Loucy (cell line): ENCODE data around the gene ZNF687.
A peak's percentile ranks its signal among the peaks of the same experiment; 100 is the strongest.

Experiments used
- H2AFZ ChIP-seq: fragments of 200-600 bp; sonication (generic); 2 replicates; pipeline ENCODE4 v1.6.0; 2016; ENCODE audit warnings: antibody characterized with exemption, mild to moderate bottlenecking, low read length, moderate library complexity
- H3F3A ChIP-seq: fragments of 200-600 bp; 2 replicates; pipeline ENCODE4 v1.6.0; 2016; ENCODE audit warnings: antibody characterized with exemption, low read depth, mild to moderate bottlenecking
- H3K27me3 ChIP-seq: fragments of 200-600 bp; sonication (generic); 2 replicates; pipeline ENCODE4 v1.6.1; 2014; ENCODE audit warnings: low read length, mild to moderate bottlenecking; ENCODE audit not compliant: insufficient read depth, poor library complexity, severe bottlenecking
- H3K36me3 ChIP-seq: fragments of 200-600 bp; sonication (generic); 2 replicates; pipeline ENCODE4 v1.6.1; 2016; ENCODE audit warnings: low read length; ENCODE audit not compliant: insufficient read depth
- H3K4me1 ChIP-seq: fragments of 200-600 bp; sonication (generic); 2 replicates; pipeline ENCODE4 v1.5.1; 2014; ENCODE audit warnings: low read length, mild to moderate bottlenecking; ENCODE audit not compliant: insufficient read depth, poor library complexity, severe bottlenecking
- H3K4me2 ChIP-seq: fragments of 200-600 bp; sonication (generic); 2 replicates; pipeline ENCODE4 v1.6.0; 2014; ENCODE audit warnings: antibody characterized with exemption, low read length, low read depth, mild to moderate bottlenecking; ENCODE audit not compliant: poor library complexity, severe bottlenecking
- H3K4me3 ChIP-seq: fragments of 200-600 bp; sonication (generic); 2 replicates; pipeline ENCODE4 v1.5.1; 2014; ENCODE audit warnings: low read length, mild to moderate bottlenecking, mixed read lengths; ENCODE audit not compliant: poor library complexity, severe bottlenecking
- H3K79me2 ChIP-seq: fragments of 200-600 bp; sonication (generic); 2 replicates; pipeline ENCODE4 v1.6.1; 2014; ENCODE audit warnings: low read length; ENCODE audit not compliant: insufficient read depth
- H3K9ac ChIP-seq: fragments of 200-600 bp; sonication (generic); 2 replicates; pipeline ENCODE4 v1.6.0; 2014; ENCODE audit warnings: mild to moderate bottlenecking, low read depth, low read length, moderate library complexity; ENCODE audit not compliant: poor library complexity, severe bottlenecking
- H3K9me2 ChIP-seq: fragments of 200-600 bp; sonication (generic); replicated peaks from 2 replicates; pipeline ENCODE4 v1.6.1; 2016; ENCODE audit warnings: low read depth, low read length, mixed read lengths
- H3K9me3 ChIP-seq: fragments of 200-600 bp; sonication (generic); 2 replicates; pipeline ENCODE4 v1.6.1; 2014; ENCODE audit warnings: mild to moderate bottlenecking, antibody characterized with exemption, low read length, low read depth; ENCODE audit not compliant: insufficient read depth
- H4K20me1 ChIP-seq: fragments of 200-600 bp; sonication (generic); 2 replicates; pipeline ENCODE4 v1.6.0; 2014; ENCODE audit warnings: antibody characterized with exemption, low read length, mild to moderate bottlenecking; ENCODE audit not compliant: insufficient read depth, poor library complexity, severe bottlenecking
- CTCF ChIP-seq: fragments of 200-600 bp; sonication (generic); conservative IDR thresholded peaks from 2 replicates; pipeline ENCODE4 v1.5.1; 2014; ENCODE audit warnings: mild to moderate bottlenecking, antibody characterized with exemption, low read length
- EZH2phosphoT487 ChIP-seq: fragments of 200-600 bp; IDR thresholded peaks from 2 replicates; pipeline ENCODE4 v1.6.1; 2018; ENCODE audit warnings: antibody characterized with exemption, mild to moderate bottlenecking, moderate library complexity, borderline replicate concordance

The ZNF687 gene

GRCh38 chr1:151255381-151255780 is 26.7 kb upstream of the ZNF687 start:
- H3K79me2 ChIP-seq, result peaks cover 50% of the 10 kb centered on the region

GRCh38 chr1:151259351-151259750 is 22.7 kb upstream of the ZNF687 start:
- no peaks in the 10 kb centered on the region for H3F3A ChIP-seq
- H3K4me1 ChIP-seq, result peaks cover 15% of the 10 kb centered on the region
- peaks cover 8% of the 10 kb centered on the region; the same call in 1 of the 2 replicates for H3K36me3 ChIP-seq
- H2AFZ ChIP-seq, result no peak overlapping the region
- H4K20me1 ChIP-seq, result peaks cover 4% of the 10 kb centered on the region
- H3K9me3 ChIP-seq, result no peaks in the 10 kb centered on the region
- H3K9ac ChIP-seq, result no peak overlapping the region
- H3K79me2 ChIP-seq, result peaks cover 53% of the 10 kb centered on the region
- no peak overlapping the region for H3K4me2 ChIP-seq
- no peaks in the 10 kb centered on the region for H3K9me2 ChIP-seq
- TF ChIP-seq CTCF, result no peak
- no peak for TF ChIP-seq EZH2phosphoT487
- H3K27me3 ChIP-seq, result no peaks in the 10 kb centered on the region
- H3K4me3 ChIP-seq, result no peak overlapping the region

More at GRCh38 chr1:151255381-151255780, 26.7 kb upstream of the ZNF687 start:
- H4K20me1 ChIP-seq, result peaks cover 4% of the 10 kb centered on the region
- peaks cover 15% of the 10 kb centered on the region for H3K4me1 ChIP-seq
- H3K36me3 ChIP-seq, result no peaks in the 10 kb centered on the region; the same call in 1 of the 2 replicates
- no peaks in the 10 kb centered on the region for H3F3A ChIP-seq
- peak overlapping the region; percentile 88 for H3K9ac ChIP-seq
- peak overlapping the region; percentile 99 for H3K4me3 ChIP-seq
- peak overlapping the region; percentile 84 for H2AFZ ChIP-seq
- H3K9me2 ChIP-seq, result no peaks in the 10 kb centered on the region
- H3K4me2 ChIP-seq, result peak overlapping the region; percentile 93
- no peaks in the 10 kb centered on the region for H3K9me3 ChIP-seq
- TF ChIP-seq EZH2phosphoT487 (no peak), CTCF (no peak)
- H3K27me3 ChIP-seq, result no peaks in the 10 kb centered on the region

GRCh38 chr1:151265446-151266236 is 16.5 kb upstream of the ZNF687 start:
- H2AFZ ChIP-seq, result no peak overlapping the region
- no peaks in the 10 kb centered on the region for H3K4me1 ChIP-seq
- H3K79me2 ChIP-seq, result no peaks in the 10 kb centered on the region
- H3K36me3 ChIP-seq, result peaks cover 41% of the 10 kb centered on the region; the same call in 1 of the 2 replicates
- no peaks in the 10 kb centered on the region for H3K9me3 ChIP-seq
- no peaks in the 10 kb centered on the region for H3K27me3 ChIP-seq
- TF ChIP-seq EZH2phosphoT487 (no peak), CTCF (no peak)
- H4K20me1 ChIP-seq, result no peaks in the 10 kb centered on the region
- H3F3A ChIP-seq, result no peaks in the 10 kb centered on the region
- H3K4me3 ChIP-seq, result no peak overlapping the region
- H3K9ac ChIP-seq, result no peak overlapping the region
- no peak overlapping the region for H3K4me2 ChIP-seq
- no peaks in the 10 kb centered on the region for H3K9me2 ChIP-seq
